Vagina (tissue), 2 donors: ENCODE results near the gene COIL.

Source experiments
- POLR2A ChIP-seq, 2 donors: fragments of 450-650 bp; IDR thresholded peaks; one replicate each; pipeline ENCODE4 v1.6.1; 2017; ENCODE audit warnings: antibody characterized with exemption in 2 of 2, mild to moderate bottlenecking in 2 of 2, moderate library complexity in 2 of 2
- TF ChIP-seq, protein P1 (sequence below), 3 experiments: fragments of 450-650 bp in 2 of 3; fragments of 200-600 bp in 1 of 3; sonication (generic) in 1 of 3; IDR thresholded peaks; one replicate each; pipeline ENCODE4 v1.5.1; 2017 to 2019; ENCODE audit warnings: antibody characterized with exemption in 3 of 3, mild to moderate bottlenecking in 2 of 3, moderate library complexity in 2 of 3

DNA sequence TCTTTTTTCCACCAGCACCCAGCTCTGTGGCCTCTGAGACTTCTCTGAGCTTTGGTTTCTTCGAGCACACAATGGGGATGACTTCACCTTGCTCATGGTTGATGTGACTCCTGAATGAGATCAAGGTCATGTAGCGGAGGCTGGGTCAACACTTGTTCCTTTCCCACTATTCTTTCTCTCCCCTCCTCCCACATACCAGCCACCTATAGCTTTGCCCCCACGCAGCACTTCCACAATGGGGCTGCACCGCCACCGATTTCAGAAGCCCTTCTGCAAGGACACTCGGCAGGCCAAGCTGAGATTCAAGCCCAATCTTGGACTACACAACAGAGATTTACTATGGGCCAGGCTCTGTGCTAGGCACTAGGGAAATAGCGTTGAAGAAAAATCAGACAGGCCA, 61.4 kb downstream of the COIL start:
- TF ChIP-seq, protein P1, sequence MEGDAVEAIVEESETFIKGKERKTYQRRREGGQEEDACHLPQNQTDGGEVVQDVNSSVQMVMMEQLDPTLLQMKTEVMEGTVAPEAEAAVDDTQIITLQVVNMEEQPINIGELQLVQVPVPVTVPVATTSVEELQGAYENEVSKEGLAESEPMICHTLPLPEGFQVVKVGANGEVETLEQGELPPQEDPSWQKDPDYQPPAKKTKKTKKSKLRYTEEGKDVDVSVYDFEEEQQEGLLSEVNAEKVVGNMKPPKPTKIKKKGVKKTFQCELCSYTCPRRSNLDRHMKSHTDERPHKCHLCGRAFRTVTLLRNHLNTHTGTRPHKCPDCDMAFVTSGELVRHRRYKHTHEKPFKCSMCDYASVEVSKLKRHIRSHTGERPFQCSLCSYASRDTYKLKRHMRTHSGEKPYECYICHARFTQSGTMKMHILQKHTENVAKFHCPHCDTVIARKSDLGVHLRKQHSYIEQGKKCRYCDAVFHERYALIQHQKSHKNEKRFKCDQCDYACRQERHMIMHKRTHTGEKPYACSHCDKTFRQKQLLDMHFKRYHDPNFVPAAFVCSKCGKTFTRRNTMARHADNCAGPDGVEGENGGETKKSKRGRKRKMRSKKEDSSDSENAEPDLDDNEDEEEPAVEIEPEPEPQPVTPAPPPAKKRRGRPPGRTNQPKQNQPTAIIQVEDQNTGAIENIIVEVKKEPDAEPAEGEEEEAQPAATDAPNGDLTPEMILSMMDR (IDR thresholded peaks at IDR 0.05): no peak
- TF ChIP-seq POLR2A (IDR thresholded peaks at IDR 0.05): no peak
